ENCODE data around the gene KLF8. TPM values are rescaled to one million over a fixed set of nuclear protein-coding genes. Genes with fewer than 3 reads are reported as not detected.
A peak's percentile ranks its signal among the peaks of the same experiment; 100 is the strongest.

KLF8 gene
- total and polyA plus RNA-seq, 2 experiments from 2014 or later, result 2.7 to 11.5 TPM

DNA sequence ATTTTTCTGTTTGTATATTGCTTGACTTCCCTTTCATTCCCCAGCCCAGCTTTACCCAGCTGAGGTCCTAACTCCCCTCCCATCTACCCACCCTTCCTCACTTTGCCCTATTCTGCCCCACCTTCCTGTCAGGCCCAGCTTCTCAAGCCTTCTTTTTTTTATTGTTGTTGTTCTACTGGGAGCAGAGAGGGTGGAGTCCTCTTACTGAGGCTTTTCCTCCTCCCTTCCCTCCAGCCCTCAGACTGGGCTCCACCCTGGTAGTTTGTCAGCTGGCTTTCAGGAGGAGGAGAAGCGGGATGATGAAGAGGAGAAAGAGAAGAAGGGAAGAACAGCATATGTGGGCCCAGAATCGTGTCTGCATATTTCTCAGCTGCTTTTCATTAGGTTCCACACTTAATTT, 3.2 kb upstream of the KLF8 start:
- no peak for ATAC-seq
- H2AFZ ChIP-seq, result no peak overlapping the region
- H3K79me2 ChIP-seq (replicated peaks; ENCODE audit: insufficient read depth), result no peaks in the 10 kb centered on the region
- Mint-ChIP-seq H3K36me3 (ENCODE audit: low read depth) (no peaks in the 10 kb centered on the region), H3K9me3 (no peaks in the 10 kb centered on the region), H3K4me3 (no peak overlapping the region), H3K27me3 (ENCODE audit: insufficient read depth, low read depth, poor library complexity) (no peaks in the 10 kb centered on the region), H3K4me1 (peaks cover 16% of the 10 kb centered on the region), H3K27ac (no peak overlapping the region)
- no peaks in the 10 kb centered on the region for H3K36me3 ChIP-seq (ENCODE audit: insufficient read depth)
- H3F3A ChIP-seq (replicated peaks; ENCODE audit: low read depth), result no peaks in the 10 kb centered on the region
- no peaks in the 10 kb centered on the region for H4K20me1 ChIP-seq (replicated peaks; ENCODE audit: insufficient read depth)
- H3K4me1 ChIP-seq (ENCODE audit: insufficient read depth), result 0 out of 2 replicates have a peak, but pooled peaks cover 7% of the 10 kb centered on the region
- TF ChIP-seq JUNB (IDR thresholded peaks at IDR 0.05; ENCODE audit: unreplicated experiment) (no peak), CREB1 (CRISPR knock-in tag; IDR thresholded peaks at IDR 0.05; ENCODE audit: low read depth) (no peak), EZH2phosphoT487 (IDR thresholded peaks at IDR 0.05; ENCODE audit: unreplicated experiment) (no peak), ZNF114 (CRISPR knock-in tag; IDR thresholded peaks at IDR 0.05) (no peak), CTCF (conservative IDR thresholded peaks at IDR 0.05; ENCODE audit: low read depth in 2 of 2) (no peak), ETS1 (IDR thresholded peaks at IDR 0.05) (no peak)
- TF ChIP-seq, protein P1, sequence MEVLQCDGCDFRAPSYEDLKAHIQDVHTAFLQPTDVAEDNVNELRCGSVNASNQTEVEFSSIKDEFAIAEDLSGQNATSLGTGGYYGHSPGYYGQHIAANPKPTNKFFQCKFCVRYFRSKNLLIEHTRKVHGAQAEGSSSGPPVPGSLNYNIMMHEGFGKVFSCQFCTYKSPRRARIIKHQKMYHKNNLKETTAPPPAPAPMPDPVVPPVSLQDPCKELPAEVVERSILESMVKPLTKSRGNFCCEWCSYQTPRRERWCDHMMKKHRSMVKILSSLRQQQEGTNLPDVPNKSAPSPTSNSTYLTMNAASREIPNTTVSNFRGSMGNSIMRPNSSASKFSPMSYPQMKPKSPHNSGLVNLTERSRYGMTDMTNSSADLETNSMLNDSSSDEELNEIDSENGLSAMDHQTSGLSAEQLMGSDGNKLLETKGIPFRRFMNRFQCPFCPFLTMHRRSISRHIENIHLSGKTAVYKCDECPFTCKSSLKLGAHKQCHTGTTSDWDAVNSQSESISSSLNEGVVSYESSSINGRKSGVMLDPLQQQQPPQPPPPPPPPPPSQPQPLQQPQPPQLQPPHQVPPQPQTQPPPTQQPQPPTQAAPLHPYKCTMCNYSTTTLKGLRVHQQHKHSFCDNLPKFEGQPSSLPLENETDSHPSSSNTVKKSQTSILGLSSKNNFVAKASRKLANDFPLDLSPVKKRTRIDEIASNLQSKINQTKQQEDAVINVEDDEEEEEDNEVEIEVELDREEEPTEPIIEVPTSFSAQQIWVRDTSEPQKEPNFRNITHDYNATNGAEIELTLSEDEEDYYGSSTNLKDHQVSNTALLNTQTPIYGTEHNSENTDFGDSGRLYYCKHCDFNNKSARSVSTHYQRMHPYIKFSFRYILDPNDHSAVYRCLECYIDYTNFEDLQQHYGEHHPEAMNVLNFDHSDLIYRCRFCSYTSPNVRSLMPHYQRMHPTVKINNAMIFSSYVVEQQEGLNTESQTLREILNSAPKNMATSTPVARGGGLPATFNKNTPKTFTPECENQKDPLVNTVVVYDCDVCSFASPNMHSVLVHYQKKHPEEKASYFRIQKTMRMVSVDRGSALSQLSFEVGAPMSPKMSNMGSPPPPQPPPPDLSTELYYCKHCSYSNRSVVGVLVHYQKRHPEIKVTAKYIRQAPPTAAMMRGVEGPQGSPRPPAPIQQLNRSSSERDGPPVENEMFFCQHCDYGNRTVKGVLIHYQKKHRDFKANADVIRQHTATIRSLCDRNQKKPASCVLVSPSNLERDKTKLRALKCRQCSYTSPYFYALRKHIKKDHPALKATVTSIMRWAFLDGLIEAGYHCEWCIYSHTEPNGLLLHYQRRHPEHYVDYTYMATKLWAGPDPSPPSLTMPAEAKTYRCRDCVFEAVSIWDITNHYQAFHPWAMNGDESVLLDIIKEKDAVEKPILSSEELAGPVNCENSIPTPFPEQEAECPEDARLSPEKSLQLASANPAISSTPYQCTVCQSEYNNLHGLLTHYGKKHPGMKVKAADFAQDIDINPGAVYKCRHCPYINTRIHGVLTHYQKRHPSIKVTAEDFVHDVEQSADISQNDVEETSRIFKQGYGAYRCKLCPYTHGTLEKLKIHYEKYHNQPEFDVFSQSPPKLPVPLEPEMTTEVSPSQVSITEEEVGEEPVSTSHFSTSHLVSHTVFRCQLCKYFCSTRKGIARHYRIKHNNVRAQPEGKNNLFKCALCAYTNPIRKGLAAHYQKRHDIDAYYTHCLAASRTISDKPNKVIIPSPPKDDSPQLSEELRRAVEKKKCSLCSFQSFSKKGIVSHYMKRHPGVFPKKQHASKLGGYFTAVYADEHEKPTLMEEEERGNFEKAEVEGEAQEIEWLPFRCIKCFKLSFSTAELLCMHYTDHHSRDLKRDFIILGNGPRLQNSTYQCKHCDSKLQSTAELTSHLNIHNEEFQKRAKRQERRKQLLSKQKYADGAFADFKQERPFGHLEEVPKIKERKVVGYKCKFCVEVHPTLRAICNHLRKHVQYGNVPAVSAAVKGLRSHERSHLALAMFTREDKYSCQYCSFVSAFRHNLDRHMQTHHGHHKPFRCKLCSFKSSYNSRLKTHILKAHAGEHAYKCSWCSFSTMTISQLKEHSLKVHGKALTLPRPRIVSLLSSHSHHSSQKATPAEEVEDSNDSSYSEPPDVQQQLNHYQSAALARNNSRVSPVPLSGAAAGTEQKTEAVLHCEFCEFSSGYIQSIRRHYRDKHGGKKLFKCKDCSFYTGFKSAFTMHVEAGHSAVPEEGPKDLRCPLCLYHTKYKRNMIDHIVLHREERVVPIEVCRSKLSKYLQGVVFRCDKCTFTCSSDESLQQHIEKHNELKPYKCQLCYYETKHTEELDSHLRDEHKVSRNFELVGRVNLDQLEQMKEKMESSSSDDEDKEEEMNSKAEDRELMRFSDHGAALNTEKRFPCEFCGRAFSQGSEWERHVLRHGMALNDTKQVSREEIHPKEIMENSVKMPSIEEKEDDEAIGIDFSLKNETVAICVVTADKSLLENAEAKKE (CRISPR knock-in tag; IDR thresholded peaks at IDR 0.05), result no peak
- no peak overlapping the region for H3K27ac ChIP-seq (ENCODE audit: low read depth)
- H3K4me2 ChIP-seq, result no peak overlapping the region
- no peaks in the 10 kb centered on the region for H3K27me3 ChIP-seq (ENCODE audit: insufficient read depth)
- peak; percentile 3 for DNase-seq (ENCODE audit: low spot score)
- no peak overlapping the region for H3K4me3 ChIP-seq
- no peaks in the 10 kb centered on the region for H3K9me2 ChIP-seq (ENCODE audit: insufficient read depth)

All from GM23338 (cell line).